Measurements from ENCODE around the gene PKN1. TPM values are rescaled to one million over a fixed set of nuclear protein-coding genes. Genes with fewer than 3 reads are reported as not detected.

PKN1 gene
- total and polyA plus RNA-seq, 9 of the 15 experiments (the other 6 are each of a cell fraction or from before 2014, with no cell fraction given): 0.30 to 228 (median 77.5) TPM

DNA sequence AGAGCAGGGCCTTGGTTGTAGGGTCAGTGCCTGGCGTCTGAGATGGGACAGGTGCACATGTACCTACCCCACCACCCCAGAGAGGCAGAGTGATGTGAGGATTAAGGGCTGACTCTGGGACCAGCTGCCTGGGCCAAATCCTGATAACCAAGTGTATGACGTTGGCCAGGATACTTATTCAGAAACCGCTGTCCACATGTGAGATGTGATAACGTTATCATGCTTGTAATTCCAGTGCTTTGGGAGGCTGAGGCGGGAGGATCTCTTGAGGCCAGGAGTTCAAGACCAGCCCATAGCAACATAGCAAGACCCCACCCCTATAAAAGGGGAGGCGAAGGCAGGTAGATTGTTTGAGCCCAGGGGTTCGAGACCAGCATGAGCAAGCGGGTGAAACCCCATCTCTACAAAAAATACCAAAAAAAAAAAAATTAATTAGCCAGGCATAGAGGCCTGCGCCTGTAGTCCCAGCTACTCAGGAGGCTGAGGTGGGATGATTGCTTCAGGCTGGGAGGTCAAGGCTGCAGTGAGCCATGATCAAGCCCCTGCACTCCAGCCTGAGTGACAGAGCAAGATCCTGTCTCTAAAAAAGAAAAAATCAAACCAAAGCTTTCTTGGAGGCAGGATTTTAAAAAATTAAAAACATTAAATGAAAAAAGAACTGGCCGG lies 41.8 kb upstream of the PKN1 start (continued):
- TF ChIP-seq, protein P1, sequence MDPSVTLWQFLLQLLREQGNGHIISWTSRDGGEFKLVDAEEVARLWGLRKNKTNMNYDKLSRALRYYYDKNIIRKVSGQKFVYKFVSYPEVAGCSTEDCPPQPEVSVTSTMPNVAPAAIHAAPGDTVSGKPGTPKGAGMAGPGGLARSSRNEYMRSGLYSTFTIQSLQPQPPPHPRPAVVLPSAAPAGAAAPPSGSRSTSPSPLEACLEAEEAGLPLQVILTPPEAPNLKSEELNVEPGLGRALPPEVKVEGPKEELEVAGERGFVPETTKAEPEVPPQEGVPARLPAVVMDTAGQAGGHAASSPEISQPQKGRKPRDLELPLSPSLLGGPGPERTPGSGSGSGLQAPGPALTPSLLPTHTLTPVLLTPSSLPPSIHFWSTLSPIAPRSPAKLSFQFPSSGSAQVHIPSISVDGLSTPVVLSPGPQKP (CRISPR knock-in tag; IDR thresholded peaks at IDR 0.05): no peak
- TF ChIP-seq MAZ (CRISPR knock-in tag; conservative IDR thresholded peaks at IDR 0.05 in 1 of 2, IDR thresholded peaks at IDR 0.05 in 1 of 2): peak in 1 of 2 experiments; percentile 76; a peak in 2 of 4 replicates
- no peak for TF ChIP-seq ERF (CRISPR knock-in tag; IDR thresholded peaks at IDR 0.05)
- TF ChIP-seq ESRRA (IDR thresholded peaks at IDR 0.05; ENCODE audit: borderline replicate concordance, low read depth): peak; percentile 64; the same call in 1 of the 2 replicates
- TF ChIP-seq MTA1 (IDR thresholded peaks at IDR 0.05; ENCODE audit: borderline replicate concordance): 0 out of 2 replicates have a peak, but pooled peaks have one; percentile 34
- no peak for TF ChIP-seq ZNF3 (CRISPR knock-in tag; IDR thresholded peaks at IDR 0.05)
- TF ChIP-seq, protein P2, sequence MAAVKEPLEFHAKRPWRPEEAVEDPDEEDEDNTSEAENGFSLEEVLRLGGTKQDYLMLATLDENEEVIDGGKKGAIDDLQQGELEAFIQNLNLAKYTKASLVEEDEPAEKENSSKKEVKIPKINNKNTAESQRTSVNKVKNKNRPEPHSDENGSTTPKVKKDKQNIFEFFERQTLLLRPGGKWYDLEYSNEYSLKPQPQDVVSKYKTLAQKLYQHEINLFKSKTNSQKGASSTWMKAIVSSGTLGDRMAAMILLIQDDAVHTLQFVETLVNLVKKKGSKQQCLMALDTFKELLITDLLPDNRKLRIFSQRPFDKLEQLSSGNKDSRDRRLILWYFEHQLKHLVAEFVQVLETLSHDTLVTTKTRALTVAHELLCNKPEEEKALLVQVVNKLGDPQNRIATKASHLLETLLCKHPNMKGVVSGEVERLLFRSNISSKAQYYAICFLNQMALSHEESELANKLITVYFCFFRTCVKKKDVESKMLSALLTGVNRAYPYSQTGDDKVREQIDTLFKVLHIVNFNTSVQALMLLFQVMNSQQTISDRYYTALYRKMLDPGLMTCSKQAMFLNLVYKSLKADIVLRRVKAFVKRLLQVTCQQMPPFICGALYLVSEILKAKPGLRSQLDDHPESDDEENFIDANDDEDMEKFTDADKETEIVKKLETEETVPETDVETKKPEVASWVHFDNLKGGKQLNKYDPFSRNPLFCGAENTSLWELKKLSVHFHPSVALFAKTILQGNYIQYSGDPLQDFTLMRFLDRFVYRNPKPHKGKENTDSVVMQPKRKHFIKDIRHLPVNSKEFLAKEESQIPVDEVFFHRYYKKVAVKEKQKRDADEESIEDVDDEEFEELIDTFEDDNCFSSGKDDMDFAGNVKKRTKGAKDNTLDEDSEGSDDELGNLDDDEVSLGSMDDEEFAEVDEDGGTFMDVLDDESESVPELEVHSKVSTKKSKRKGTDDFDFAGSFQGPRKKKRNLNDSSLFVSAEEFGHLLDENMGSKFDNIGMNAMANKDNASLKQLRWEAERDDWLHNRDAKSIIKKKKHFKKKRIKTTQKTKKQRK (IDR thresholded peaks at IDR 0.05; ENCODE audit: borderline replicate concordance, low read depth, low read length): no peak
- TF ChIP-seq, protein P3, sequence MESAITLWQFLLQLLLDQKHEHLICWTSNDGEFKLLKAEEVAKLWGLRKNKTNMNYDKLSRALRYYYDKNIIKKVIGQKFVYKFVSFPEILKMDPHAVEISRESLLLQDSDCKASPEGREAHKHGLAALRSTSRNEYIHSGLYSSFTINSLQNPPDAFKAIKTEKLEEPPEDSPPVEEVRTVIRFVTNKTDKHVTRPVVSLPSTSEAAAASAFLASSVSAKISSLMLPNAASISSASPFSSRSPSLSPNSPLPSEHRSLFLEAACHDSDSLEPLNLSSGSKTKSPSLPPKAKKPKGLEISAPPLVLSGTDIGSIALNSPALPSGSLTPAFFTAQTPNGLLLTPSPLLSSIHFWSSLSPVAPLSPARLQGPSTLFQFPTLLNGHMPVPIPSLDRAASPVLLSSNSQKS (CRISPR knock-in tag; IDR thresholded peaks at IDR 0.05): no peak
- TF ChIP-seq EGR1 (conservative IDR thresholded peaks at IDR 0.05): no peak
- TF ChIP-seq HDAC3 (IDR thresholded peaks at IDR 0.05; ENCODE audit: borderline replicate concordance, partially characterized antibody): peak; percentile 64
- TF ChIP-seq HNRNPH1 (optimal IDR thresholded peaks at IDR 0.05; ENCODE audit: low read depth, low read length): no peak
- TF ChIP-seq PHTF2 (CRISPR knock-in tag; IDR thresholded peaks at IDR 0.05): no peak
- TF ChIP-seq FOXK1 (CRISPR knock-in tag; IDR thresholded peaks at IDR 0.05; ENCODE audit: borderline replicate concordance): no peak
- TF ChIP-seq ZNF354B (CRISPR knock-in tag; IDR thresholded peaks at IDR 0.05): no peak
- no peak; the same call in 1 of the 2 replicates for TF ChIP-seq RFX1 (IDR thresholded peaks at IDR 0.05)
- TF ChIP-seq MXI1 (IDR thresholded peaks at IDR 0.05; ENCODE audit: low read depth, low read length): no peak
- TF ChIP-seq NR2C1 (IDR thresholded peaks at IDR 0.05): no peak
- TF ChIP-seq NR2C1 (tag; IDR thresholded peaks at IDR 0.05): peak; percentile 35; the same call in 1 of the 2 replicates
- no peak for TF ChIP-seq TBP (optimal IDR thresholded peaks at IDR 0.05; ENCODE audit: low read depth, low read length)
- TF ChIP-seq STAG1 (CRISPR knock-in tag; IDR thresholded peaks at IDR 0.05; ENCODE audit: borderline replicate concordance): no peak
- TF ChIP-seq KAT8 (IDR thresholded peaks at IDR 0.05; ENCODE audit: low read depth): no peak
- TF ChIP-seq ZNF561 (CRISPR knock-in tag; conservative IDR thresholded peaks at IDR 0.05): no peak
- peak; percentile 89 to 95 for TF ChIP-seq KDM1A (IDR thresholded peaks at IDR 0.05)
- TF ChIP-seq FOXP1 (CRISPR knock-in tag; IDR thresholded peaks at IDR 0.05): no peak; the same call in 1 of the 2 replicates
